Stimulated activated CD4-positive, alpha-beta T cell treated with anti-CD3 and anti-CD28 coated beads, Interleukin-2, amount 100 ng/mL, for 24 hours (primary cell): ENCODE results near the gene MYO1E.
"Not testable (repeated sequence)": the region's sequence is repeated elsewhere in the genome, so short reads cannot be mapped to it uniquely, and the experiment has no call there.

Source experiments
- DNase-seq, 2 donors: peaks; one replicate each; pipeline ENCODE4 v3.0.0-alpha.2; 2020

Gene MYO1E

DNA sequence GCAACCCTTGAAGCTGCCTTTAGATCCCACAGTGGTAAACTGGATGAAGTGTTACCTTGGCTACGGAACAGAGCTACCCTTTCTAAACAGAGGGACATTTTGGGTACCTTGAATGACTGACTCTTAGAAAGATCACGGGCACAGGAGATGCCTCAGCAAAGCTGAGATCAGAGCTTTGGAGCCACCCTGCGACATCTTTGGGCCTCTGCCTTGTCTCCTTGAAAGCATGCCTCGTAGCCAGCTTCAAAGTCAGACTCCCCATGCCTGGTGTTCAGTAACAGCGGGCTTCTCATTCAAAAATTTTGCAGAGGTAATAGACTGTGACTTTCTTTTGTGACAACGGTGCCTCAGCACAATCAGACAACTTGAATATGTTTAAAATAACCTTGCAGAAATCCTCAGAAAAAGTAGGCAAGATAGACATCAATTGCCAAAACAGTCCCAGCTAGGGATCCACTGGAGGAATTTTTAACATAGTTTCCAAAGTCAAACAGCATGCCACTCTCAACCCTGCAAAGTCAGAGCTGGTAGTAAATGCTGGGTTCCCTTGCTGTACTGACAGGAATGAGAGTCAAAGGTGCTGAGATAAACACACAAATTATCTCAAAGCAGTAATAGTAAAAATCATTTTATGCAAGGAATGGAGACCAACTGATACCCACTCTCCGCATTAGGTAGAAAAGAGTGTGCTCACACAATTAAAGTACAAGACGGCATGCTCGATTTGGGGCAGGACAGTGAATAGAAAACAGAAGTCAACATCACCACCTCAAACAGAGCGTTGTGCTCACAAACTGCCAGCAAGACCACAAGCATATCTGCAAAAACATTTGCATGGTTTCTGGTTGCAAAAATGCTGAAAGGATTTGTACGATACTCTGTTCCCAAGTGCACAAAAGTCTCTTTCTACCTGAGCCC, 82.1 kb downstream of the MYO1E start:
- no peak for DNase-seq

DNA sequence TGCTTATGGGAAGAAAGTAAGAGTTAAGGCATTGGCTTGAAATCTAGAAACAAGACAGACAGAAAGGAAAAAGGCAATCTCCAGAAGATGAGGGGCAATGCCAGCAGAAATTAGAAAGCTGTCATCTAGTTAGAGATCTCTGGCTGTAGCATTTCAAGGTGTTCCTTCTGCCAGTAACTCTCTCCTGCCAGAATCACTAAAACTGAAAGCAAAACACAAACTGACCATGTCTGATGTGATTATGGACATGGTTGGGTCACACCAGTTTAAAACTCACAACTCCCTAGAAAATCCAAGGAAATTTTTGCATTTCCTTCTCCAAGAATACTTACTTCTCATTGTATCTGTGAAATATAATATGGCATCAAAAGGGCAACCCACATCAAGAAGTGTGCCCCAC, 83.1 kb downstream of the MYO1E start:
- no peak for DNase-seq

DNA sequence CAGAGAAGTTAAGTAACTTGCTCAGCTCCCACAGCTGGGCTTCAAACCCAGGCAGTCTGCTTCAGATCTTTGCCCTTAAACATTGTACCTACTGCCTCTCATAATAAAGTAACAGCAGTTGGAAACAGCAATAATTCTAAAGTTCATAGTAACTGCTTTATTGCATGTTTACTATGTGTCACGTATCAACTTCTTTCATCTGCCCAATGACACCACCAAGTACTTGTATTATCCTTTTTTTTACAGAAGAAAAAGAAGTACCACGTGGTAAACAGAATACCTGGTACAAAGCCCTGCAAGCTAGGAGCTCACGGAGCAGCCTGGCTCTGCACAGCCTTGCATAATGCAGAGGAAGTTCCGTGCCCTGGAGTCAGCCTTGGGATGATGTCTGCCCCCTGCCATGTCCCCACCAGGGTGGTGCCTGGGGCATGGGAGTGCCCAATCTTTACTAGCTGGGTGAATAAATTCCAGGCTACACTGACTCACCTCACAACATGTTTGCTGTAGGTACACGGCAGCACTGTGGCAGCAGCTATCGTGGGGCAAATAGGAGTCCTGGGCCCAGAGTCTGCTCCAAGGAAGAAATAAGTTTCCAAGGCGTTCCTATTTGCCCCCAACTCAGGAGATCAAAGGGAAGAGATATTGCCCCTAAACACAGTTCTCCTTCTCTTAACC, 88.8 kb downstream of the MYO1E start:
- no peak for DNase-seq

DNA sequence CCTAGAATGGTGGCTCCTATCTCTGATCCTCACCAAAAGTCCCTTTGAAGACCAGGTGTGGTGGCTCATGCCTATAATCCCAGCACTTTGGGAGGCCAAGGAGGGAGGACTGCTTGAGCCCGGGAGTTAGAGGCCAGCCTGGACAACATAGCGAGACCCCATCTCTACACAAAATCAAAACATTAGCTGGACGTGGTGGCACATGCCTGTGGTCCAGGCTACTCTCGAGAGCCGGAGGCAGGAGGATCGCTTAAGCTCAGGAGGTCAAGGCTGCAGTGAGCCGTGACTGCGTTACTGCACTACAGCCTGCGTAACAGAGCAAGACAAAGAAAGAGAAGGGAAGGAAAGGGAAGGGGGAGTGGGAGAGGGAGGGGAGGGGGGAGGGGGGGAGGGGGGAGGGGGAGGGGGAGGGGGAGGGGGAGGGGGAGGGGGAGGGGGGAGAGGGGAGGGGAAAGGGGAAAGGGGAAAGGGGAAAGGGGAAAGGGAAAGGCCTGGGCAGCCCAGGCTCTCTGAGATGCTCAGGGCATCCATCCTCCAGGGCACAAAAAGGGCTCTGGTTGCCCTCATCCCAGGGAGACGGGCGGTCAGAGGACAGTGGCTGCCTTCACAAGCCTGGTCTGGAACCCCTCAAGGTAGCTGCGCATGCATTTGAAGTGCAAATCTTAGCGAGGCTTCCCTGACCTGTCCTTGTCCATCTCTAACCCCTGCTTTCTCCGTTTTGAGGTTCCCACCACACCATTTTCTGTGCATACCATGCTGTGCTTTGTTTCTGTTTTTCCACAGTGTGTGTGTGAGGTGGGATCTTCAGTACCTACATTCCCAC, 89.9 kb downstream of the MYO1E start:
- DNase-seq, result no peak

DNA sequence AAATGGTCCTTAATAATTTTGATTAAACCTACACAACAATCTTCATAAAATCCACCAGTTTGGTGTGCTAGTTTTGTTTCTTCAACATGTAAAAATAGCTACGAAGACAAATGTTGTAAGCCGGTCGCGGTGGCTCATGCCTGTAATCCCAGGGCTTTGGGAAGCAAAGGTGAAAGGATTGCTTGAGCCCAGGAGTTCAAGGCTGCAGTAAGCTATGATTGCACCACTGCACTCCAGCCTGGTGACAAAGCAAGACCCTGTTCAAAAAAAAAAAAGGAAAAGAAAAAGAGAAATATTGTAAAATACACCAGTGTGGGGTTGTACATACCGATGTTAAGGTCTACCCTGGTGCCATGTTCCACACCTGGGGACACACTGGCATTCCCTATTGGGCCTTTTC, 91.0 kb downstream of the MYO1E start:
- DNase-seq, result no peak

DNA sequence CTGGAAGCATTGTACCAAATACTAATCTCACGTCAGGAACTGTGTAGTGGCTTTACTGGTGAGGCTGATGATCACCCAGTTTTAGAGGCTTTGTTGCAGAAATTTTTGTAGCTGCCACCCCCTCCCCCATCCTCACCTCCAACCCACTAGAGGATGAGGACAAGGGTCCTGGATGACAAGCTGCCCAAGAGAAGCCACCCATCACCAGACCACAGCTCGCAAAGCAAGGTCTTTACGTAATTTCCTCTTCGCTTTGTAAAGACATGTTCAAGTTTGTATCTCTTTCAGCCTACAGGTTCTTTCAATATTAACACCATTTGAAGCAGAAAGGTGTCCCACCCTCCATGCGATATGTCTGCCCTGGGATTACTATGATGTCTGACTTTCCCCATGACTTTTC, 91.8 kb downstream of the MYO1E start:
- DNase-seq, result no peak

DNA sequence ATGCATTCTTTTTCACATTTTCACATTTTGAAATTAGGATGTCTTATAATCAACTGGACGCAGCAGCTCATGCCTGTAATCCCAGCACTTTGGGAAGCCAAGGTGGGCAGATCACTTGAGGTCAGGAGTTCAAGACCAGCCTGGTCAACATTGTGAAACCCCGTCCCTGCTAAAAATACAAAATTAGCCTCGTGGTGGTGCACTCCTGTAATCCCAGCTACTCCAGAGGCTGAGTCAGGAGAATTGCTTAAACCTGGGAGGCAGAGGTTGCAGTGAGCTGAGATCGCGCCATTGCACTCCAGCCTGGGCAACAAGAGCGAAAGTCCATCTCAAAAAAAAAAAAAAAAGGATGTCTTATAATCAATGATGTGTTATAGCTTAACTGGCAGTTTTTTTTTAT, 92.4 kb downstream of the MYO1E start:
- not testable (repeated sequence) for DNase-seq

DNA sequence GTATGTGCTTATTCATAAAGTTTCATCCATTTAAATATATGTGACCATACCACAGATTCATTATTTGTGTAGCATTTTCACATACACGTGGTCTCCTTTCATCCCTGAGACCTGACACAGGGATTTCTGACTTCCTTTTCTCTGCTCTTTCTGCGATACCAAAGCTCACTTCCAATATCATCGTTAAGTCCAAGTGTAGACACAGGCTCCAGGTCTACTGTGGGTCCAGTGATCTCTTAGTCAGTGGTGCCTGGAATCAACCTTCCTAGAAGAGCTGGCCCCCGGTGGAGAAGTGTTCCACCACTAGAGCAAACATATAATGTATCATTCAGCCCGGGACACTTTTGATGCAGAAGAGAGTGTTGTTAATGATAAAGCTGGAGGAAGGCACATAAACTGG, 93.6 kb downstream of the MYO1E start:
- no peak for DNase-seq

DNA sequence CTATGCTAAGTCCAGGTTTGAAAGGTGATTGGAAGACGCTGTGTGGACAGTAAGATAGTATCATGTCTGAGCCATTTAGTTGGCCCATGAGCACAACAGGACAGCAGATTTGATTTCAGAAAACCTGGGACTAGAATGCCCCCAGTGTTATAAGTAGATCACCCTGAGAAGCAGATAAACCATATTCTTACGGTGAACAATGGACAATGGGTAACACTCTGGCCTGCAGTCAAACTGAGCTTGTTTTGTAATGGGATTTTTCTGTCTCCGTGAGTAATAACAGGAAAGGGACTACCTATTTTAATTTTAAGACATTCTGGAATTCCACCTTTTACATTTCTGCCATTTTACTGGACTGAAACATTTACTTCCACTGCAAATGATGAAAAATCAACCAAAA, 94.6 kb downstream of the MYO1E start:
- DNase-seq, result no peak

DNA sequence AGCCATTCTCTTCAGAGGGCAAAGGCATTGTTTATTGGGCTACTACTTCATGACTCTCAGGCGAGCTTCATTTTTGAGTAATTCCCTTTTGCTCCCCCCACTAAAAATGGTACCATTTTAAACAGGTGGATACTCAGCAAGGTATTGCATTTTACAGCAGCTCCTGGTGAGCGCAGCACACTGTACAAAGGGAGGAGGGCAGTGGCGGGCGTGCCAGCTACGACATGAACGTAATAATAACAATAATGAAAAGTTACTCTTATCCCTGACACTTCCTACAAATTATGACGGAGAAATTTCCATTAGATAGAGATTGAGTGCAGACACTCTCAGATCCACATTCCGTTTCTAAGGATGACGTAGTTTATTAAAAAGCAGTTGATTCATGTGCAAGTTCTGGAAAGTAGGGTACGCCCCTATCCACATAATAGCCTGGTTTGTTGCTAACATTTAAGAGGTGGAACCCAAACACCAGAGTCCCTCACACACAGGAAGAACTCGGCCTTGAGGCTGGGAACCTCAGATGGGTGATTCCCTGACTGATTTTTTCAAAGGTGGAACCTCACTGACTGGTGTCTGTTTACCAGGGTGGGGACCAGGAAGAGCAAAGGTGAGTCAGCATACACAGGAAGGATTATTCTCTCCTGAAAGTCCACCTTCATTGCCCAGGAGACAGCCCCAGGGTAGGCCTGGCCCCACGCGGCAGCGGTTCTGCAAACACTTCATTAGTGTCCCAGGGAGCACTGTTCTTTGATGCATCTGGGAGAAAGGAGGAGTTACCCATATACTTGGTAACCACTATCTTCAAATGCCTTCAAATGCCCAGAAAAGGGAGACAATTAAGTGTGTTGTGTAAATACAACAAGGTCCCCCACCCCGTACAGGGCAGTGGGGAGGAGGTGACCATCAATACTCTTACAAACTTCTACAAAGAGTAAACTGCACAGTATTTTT, 96.2 kb downstream of the MYO1E start:
- DNase-seq, result no peak

DNA sequence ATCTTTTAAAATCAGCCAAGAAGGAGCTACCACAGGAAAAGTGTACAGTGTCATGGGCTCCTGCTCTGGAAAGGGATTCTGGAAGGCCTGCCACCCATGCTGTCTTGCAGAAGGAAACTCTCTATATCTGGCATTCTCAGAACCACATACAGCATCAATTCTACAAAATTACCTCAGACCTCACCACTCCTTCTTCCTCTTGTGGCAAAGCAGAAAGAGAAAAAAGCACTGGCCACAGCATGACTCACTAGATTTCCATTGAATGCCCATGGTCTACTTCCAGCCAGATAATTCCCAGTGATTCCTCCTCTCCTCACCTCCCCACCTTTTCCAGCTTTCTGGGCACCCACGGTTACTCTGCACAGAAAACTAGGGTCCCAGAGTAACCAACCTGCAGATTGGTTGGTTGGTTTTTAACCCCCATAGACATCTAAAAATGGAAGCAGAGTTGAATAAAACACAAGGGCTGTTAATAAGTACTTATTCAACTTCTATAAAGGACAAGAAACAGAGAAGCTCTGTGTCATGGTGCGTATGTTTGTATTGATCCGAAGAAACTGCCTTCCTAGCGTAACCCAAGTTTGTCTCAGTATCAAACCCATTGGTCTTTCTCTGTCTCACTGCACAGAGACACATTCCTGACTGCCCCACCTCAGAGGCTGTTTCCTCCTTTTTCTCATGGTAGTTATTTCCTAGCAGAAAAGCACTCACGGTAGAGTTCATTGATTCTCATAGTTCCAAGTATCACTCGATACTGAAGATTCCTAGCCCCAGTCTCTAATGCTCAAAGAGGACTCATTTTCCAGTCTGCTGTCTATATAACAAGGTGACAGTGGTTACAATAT, 98.3 kb downstream of the MYO1E start:
- no peak for DNase-seq

DNA sequence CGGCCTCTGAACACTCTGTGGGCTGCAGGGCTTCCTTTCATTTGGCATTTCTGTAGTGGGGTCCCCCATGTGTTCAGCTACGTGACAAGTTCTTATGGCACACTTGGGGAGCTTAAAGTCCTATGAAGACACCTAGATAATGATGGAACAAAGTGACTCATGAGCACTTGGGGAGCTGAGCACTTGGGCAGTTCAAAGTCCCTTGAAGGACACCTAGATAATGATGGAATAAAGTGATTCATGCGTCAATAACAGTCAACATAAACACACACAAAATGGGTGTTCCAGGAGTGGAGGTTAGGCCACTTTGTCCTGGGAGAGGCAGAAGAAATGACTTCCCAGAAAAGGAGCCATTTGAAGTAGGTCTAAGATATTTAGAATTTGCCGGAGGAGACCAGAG, 99.4 kb downstream of the MYO1E start:
- no peak for DNase-seq

DNA sequence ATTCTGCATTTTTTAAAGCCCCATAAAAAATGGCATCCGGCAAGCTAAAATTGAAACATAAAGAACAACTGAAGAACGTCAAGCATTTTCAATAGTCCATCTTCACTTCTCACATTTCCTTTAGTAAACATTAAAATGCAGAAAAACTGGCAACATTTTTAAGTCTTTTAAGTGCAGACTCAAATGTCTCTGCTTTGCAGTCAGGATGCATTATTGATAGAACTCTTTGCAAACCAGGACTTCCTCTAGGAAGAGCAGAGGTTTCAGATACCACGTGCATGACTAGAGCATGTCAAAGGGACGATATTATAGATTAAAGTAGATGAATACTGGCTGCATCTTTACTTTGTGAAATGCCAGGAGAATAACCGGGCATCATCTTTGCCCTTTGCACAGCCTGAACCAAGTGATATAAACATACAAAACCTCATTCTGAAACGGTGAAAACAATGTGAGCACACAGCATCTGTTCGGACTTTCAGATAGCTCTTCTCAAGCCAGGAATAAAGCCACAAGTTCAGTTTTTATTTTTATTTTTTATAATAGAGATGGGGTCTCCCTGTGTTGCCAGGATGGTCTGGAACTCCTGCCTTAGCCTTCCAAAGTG, 101.0 kb downstream of the MYO1E start:
- no peak for DNase-seq

DNA sequence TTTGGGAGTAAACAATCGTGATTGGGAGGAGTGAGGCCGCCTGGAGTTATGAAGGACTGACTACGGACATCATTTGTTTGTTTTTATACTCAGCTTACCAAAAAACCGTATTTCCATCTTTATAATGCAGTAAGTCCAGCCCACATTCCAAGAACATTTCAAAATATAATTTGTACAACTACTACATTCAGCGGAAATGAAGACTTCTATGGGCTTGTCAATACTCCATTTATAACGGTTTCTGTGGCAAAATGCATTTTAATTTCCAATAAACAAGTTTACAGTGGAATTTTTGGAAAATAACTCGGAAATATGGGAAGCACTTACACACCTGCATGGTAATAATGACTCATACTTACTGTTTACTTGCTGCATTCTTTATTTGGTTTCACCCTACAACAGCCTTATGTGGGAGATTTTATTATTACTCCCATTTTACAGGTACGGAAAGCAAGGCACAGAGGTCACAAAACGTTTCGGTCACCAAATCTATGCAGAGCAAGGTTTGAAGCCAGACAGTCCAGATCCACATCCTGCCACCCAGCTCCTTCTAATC, 103.7 kb downstream of the MYO1E start:
- no peak for DNase-seq

DNA sequence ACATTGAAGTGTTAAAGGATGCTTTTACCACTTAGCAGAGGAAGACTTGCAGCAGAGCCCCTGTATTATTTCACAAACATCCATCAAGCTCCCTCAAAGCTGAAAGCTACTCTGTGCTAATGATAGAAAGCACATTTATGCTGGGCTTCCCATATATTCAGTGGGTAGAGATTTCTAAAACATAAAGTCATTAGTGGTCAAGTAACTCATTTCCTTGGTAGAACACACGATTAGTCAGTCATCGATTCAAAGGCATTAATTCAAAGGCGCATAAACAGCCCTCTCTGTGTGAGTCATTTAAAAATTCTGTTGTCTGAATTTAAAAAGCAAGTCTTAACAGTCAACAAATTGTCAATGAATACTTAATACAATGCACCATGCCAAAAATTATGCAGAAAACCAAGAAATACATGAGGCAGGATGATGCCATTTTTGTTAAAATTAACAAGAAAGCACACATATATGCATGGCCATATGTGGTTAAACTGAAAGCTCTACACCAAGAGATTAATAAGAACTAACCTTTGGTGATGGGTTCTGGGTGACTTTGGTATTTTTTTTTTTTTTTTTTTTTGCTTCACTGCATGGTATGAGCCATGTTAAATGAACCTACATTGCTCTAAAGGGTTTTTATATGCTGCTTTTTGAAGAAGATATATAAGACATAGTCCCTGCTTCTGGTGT, 104.4 kb downstream of the MYO1E start:
- DNase-seq, result no peak

DNA sequence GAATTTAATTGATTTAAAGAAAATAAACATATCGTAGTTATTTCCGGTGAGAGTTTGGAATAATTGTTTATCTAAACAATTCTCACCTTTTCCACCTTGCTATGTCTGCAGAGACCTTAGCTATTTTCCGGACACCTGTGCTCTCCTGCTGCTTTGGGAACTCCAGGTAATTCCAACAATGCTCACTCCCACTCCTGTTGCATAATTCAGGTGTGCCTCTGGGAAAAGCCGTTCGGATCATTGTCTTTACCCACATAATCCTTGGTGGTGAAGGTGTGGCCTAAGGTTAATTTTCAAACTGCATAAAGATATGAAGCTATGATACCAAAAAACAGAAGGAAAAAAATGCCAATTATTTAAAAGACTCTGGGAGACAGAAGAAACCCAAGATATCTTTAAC, 106.6 kb downstream of the MYO1E start:
- DNase-seq, result no peak

DNA sequence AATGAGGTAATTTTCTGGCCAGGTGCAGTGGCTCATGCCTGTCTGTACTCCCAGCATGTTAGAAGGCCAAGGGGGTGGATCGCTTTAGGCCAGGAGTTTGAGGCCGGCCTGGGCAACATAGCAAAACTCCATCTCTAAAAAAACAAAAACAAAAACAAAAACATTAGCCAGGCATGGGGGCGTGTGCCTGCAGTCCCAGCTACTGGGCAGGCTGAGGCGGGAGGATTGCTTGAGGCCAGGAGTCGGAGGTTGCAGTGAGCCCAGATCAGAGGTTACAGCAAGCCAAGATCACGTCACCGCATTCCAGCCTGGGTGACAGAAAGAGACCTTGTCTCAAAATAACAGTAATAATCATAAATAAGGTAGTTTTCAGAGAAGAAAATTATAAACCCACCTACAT, 110.4 kb downstream of the MYO1E start:
- DNase-seq, result no peak

DNA sequence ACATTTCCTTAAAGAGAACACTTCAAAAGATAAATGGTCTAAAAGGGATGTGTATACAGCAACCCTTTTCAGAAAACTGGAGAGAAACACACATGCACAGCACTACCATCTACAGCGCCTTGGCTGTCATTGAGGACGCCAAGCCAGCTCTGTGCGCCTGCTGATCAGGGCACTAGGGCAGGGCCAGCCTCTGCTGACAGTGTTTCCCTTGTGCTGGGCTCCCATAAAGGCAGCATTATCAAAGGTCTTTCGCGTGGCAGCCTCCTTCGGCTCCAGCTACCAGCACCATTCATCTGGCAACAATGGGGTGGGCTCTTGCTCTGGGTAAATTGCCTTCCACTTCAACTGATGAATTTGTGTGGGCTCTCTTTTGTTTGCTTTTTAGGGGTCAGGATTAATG, 112.6 kb downstream of the MYO1E start:
- DNase-seq, result no peak

DNA sequence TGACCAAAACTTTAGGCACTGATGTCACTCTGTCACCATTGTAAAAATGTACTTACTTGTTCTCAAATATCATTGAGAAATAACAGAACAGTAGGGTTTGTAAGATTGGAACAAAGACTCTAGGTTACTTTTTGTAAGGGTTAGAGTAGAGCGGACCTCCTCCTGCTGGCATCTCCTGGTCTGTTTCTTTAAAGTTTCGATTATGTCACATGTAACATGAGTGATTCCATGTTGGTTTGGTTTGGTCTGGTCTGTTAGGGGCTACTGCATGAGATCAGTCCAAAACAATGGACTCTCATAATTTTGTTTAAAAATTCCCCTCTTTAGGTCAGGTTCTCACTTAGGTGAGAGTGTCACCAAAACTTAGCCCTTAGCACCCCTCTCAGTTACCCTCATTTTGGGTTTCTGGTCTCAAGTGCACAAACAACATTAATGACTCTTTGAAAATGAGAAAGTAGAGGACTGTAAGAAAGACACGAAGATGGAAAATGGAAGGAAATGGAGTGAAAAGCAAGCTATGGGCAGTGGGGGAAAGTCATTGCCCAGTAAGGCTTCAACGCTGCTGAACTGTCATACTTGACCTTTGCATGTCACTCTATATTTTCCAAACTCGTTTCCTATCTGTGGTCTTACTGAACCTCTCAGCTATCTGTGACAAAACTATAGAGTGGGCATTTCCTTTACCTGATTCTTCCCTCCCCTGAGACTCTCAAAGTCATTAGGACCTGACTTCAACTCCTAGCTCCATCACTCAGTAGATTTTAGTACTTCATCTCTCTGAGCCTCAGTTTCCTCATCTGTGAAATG, 113.3 kb downstream of the MYO1E start:
- DNase-seq, result no peak
